WTC11 (cell line): ENCODE data around the gene EPSTI1. TPM values are rescaled to one million over a fixed set of nuclear protein-coding genes. Genes with fewer than 3 reads are reported as not detected.

Experiments used
- ATAC-seq: fragments of 200-7000 bp; cut with Tn5 transposase; 2 replicates; pipeline ENCODE4 v1.10.0; 2021; ENCODE audit warnings: mild to moderate bottlenecking, moderate library complexity
- CTCF ChIA-PET: fragments of 300-600 bp; sonication (Branson Sonifier 250); formaldehyde crosslinking; loops from one replicate; lab custom pipeline; 2021; ENCODE audit warnings: antibody characterized with exemption; lab: Charles Lee
- POLR2A ChIA-PET: fragments of 350-600 bp; sonication (Branson Sonifier 250); formaldehyde crosslinking; loops from one replicate; lab custom pipeline; 2021; ENCODE audit warnings: antibody characterized with exemption; lab: Charles Lee
- DNase-seq: peaks from one replicate; pipeline ENCODE4 v3.0.0; 2021; ENCODE audit warnings: low spot score
- H3K27ac Mint-ChIP-seq: 2 replicates; pipeline ENCODE4 v1.8.0; 2021; ENCODE audit warnings: mixed read lengths
- H3K27me3 Mint-ChIP-seq: 2 replicates; pipeline ENCODE4 v1.8.0; 2021; ENCODE audit warnings: low read depth, mild to moderate bottlenecking, moderate library complexity, mixed read lengths
- H3K36me3 Mint-ChIP-seq: 2 replicates; pipeline ENCODE4 v1.8.0; 2021; ENCODE audit warnings: mixed read lengths
- H3K4me1 Mint-ChIP-seq: 2 replicates; pipeline ENCODE4 v1.8.0; 2022; ENCODE audit warnings: mixed read lengths
- H3K4me3 Mint-ChIP-seq: 2 replicates; pipeline ENCODE4 v1.8.0; 2021; ENCODE audit warnings: mild to moderate bottlenecking, moderate library complexity, mixed read lengths
- H3K9me3 Mint-ChIP-seq: 2 replicates; pipeline ENCODE4 v1.8.0; 2021; ENCODE audit warnings: mixed read lengths
- ATF6 ChIP-seq: sonication (generic); formaldehyde crosslinking; IDR thresholded peaks from 2 replicates; pipeline ENCODE4 v1.8.1; 2023; ENCODE audit warnings: mild to moderate bottlenecking, missing genetic modification reagents
- CREB1 ChIP-seq: sonication (generic); formaldehyde crosslinking; IDR thresholded peaks from 2 replicates; pipeline ENCODE4 v1.8.0; 2023; ENCODE audit warnings: mild to moderate bottlenecking, missing genetic modification reagents
- E2F4 ChIP-seq: sonication (generic); formaldehyde crosslinking; IDR thresholded peaks from 2 replicates; pipeline ENCODE4 v1.8.1; 2022; ENCODE audit warnings: low read depth, mild to moderate bottlenecking, moderate library complexity, missing genetic modification reagents, borderline replicate concordance
- ESRRA ChIP-seq: sonication (generic); formaldehyde crosslinking; IDR thresholded peaks from 2 replicates; pipeline ENCODE4 v1.8.1; 2022; ENCODE audit warnings: mild to moderate bottlenecking, missing genetic modification reagents, borderline replicate concordance
- GRHL2 ChIP-seq: fragments of 250-450 bp; sonication (Bioruptor Pico); IDR thresholded peaks from 2 replicates; pipeline ENCODE4 v1.8.0; 2022; ENCODE audit warnings: mild to moderate bottlenecking, moderate library complexity; ENCODE audit not compliant: insufficient replicate concordance, severe bottlenecking
- MLX ChIP-seq: sonication (generic); formaldehyde crosslinking; IDR thresholded peaks from 2 replicates; pipeline ENCODE4 v1.8.1; 2023; ENCODE audit warnings: mild to moderate bottlenecking, missing genetic modification reagents, moderate library complexity
- NR1H2 ChIP-seq: sonication (generic); formaldehyde crosslinking; IDR thresholded peaks from 2 replicates; pipeline ENCODE4 v1.9.0; 2021; ENCODE audit warnings: mild to moderate bottlenecking, moderate library complexity, missing genetic modification reagents
- OVOL2 ChIP-seq: fragments of 250-450 bp; sonication (Bioruptor Pico); IDR thresholded peaks from 2 replicates; pipeline ENCODE4 v1.9.0; 2021; ENCODE audit warnings: mild to moderate bottlenecking, borderline replicate concordance
- PRDM15 ChIP-seq: sonication (generic); formaldehyde crosslinking; IDR thresholded peaks from 2 replicates; pipeline ENCODE4 v1.8.0; 2022; ENCODE audit warnings: missing genetic modification reagents
- PRRX2 ChIP-seq: fragments of 250-450 bp; sonication (Bioruptor Pico); IDR thresholded peaks from 2 replicates; pipeline ENCODE4 v1.8.0; 2021; ENCODE audit warnings: mild to moderate bottlenecking
- SMAD4 ChIP-seq: sonication (generic); formaldehyde crosslinking; IDR thresholded peaks from 2 replicates; pipeline ENCODE4 v1.8.0; 2022; ENCODE audit warnings: mild to moderate bottlenecking, missing genetic modification reagents
- SOX15 ChIP-seq: fragments of 250-450 bp; sonication (Bioruptor Pico); IDR thresholded peaks from 2 replicates; pipeline ENCODE4 v1.9.0; 2021; ENCODE audit warnings: mild to moderate bottlenecking
- TCF7 ChIP-seq: sonication (generic); formaldehyde crosslinking; IDR thresholded peaks from 2 replicates; pipeline ENCODE4 v1.8.0; 2022; ENCODE audit warnings: mild to moderate bottlenecking, low read depth, missing genetic modification reagents, moderate library complexity
- USF2 ChIP-seq: sonication (generic); formaldehyde crosslinking; IDR thresholded peaks from 2 replicates; pipeline ENCODE4 v1.8.1; 2023; ENCODE audit warnings: mild to moderate bottlenecking, missing genetic modification reagents, moderate library complexity
- ZBTB21 ChIP-seq: sonication (generic); formaldehyde crosslinking; IDR thresholded peaks from 2 replicates; pipeline ENCODE4 v1.8.1; 2023; ENCODE audit warnings: mild to moderate bottlenecking, missing genetic modification reagents, borderline replicate concordance
- ZNF232 ChIP-seq: sonication (generic); formaldehyde crosslinking; IDR thresholded peaks from 2 replicates; pipeline ENCODE4 v1.8.0; 2022; ENCODE audit warnings: mild to moderate bottlenecking, missing genetic modification reagents
- ZNF423 ChIP-seq: fragments of 250-450 bp; sonication (Bioruptor Pico); IDR thresholded peaks from 2 replicates; pipeline ENCODE4 v2.1.2; 2022; ENCODE audit warnings: mild to moderate bottlenecking, moderate library complexity
- ZNF512 ChIP-seq: sonication (generic); formaldehyde crosslinking; IDR thresholded peaks from 2 replicates; pipeline ENCODE4 v1.8.1; 2022; ENCODE audit warnings: missing genetic modification reagents, borderline replicate concordance
- ZNF532 ChIP-seq: fragments of 250-450 bp; sonication (Bioruptor Pico); IDR thresholded peaks from 2 replicates; pipeline ENCODE4 v1.9.0; 2021; ENCODE audit warnings: mild to moderate bottlenecking, borderline replicate concordance
- total RNA-seq: library from RNA; stranded (reverse); gene quantifications from 3 replicates; pipeline ENCODE4 v1.2.3, GENCODE V29; 2021

The EPSTI1 gene
- total RNA-seq, 1 experiment from 2014 or later: 2.1 TPM

GRCh38 chr13:42946927-42947326, 45.1 kb downstream of the EPSTI1 start:
- peaks cover 34% of the 10 kb centered on the region for H3K9me3 Mint-ChIP-seq
- ATAC-seq (no peak), DNase-seq (no peak)
- POLR2A ChIA-PET: no interaction called here
- CTCF ChIA-PET: no interaction called here
- H3K4me3 Mint-ChIP-seq: no peak overlapping the region
- H3K4me1 Mint-ChIP-seq: peaks cover 13% of the 10 kb centered on the region
- TF ChIP-seq ATF6: no peak
- TF ChIP-seq SMAD4 (CRISPR knock-in tag): no peak
- TF ChIP-seq TCF7 (CRISPR knock-in tag): no peak
- no peak for TF ChIP-seq ZNF423 (CRISPR knock-in tag)
- no peak for TF ChIP-seq CREB1 (CRISPR knock-in tag)
- no peak for TF ChIP-seq ZNF532
- TF ChIP-seq E2F4: no peak
- TF ChIP-seq PRRX2 (CRISPR knock-in tag): no peak
- no peak for TF ChIP-seq OVOL2
- TF ChIP-seq ZNF512: no peak
- no peak for TF ChIP-seq PRDM15 (CRISPR knock-in tag)
- no peak for TF ChIP-seq ZNF232 (CRISPR knock-in tag)
- no peak for TF ChIP-seq NR1H2 (CRISPR knock-in tag)
- TF ChIP-seq MLX (CRISPR knock-in tag): no peak
- TF ChIP-seq ESRRA (CRISPR knock-in tag): no peak
- no peak for TF ChIP-seq GRHL2 (CRISPR knock-in tag)
- TF ChIP-seq USF2 (CRISPR knock-in tag): no peak
- TF ChIP-seq ZBTB21 (CRISPR knock-in tag): no peak
- no peak for TF ChIP-seq SOX15 (CRISPR knock-in tag)
- TF ChIP-seq, all 79 proteins: peak for 0
- Mint-ChIP-seq H3K36me3 (peaks cover 17% of the 10 kb centered on the region), H3K27me3 (peaks cover 2% of the 10 kb centered on the region; the same call in 1 of the 2 replicates), H3K27ac (no peak overlapping the region)
